GM19193 (cell line): ENCODE data around the gene ABRACL.

ENCODE experiments used
- POLR2A ChIP-seq: IDR thresholded peaks from 4 replicates; pipeline ENCODE4 v1.6.1; 2011; ENCODE audit not compliant: insufficient read depth, insufficient read length; ENCODE audit errors: extremely low read depth

Gene ABRACL

DNA sequence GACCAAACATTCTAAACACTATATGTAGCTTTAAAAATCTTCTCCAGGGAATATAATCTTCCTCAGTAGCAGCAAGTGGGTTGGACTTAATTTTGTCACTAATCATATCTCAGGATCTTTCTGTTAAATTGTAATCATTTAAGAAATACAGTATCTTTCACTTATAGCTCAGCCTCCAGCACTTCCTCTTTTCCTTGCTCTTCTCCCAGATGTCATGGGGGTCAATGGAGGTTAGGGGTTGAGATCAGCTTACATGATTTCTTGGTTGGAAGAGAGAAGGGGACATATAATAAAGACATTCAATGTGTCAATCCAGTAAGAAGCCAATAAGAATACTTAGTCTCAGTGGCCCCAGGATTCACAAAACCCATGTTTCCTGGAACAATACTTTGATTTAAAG lies 24.8 kb upstream of the ABRACL start:
- TF ChIP-seq POLR2A = no peak

DNA sequence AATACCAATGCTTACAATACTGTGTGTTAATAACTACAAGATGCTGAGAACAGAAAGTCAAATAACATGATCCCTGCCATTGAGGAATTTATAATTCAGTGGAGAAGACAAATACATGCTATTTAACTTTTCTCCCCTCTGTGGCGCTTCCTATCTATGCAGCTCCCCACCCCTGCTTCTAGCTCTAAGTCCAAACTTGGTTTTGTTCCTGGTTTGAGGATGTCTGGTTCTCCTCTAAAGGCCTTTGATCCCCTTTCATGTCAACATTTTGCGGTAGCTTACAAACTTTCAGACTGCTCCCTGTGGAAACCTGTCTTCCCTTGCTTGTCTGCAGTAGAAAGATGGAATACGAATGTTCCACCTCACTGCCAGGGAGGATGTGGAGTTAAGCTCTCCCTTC lies 22.1 kb upstream of the ABRACL start:
- TF ChIP-seq POLR2A = no peak

DNA sequence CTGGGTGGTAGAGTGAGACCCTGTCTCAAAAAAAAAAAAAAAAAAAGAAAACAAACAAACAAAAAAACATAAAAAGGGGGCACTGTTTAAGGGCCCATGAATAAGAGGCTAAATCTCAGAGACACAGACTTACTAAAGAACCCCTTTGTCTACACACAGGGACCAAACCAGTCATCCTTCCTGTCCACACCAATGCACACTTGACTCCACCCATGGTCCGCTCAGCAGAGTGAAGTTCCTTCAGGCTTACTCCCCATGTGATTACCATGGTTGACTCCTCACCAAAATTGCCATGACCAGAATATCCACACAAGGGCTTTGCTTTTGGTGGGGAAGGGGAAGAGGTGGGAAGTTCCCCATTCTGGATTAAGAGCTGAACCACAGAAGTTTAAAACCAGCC lies 21.1 kb upstream of the ABRACL start:
- TF ChIP-seq POLR2A = no peak

DNA sequence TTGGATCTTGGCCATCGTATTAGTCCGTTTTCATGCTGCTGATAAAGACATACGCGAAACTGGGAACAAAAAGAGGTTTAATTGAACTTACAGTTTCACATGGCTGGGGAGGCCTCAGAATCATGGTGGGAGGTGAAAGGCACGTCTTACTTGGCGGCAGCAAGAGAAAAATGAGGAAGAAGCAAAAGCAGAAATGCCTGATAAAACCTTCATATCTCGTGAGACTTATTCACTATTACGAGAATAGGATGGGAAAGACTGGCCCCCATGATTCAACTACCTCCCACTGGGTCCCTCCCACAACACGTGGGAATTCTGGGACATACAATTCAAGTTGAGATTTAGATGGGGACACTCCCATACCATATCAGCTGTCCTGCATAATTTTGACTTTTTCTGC lies 20.4 kb upstream of the ABRACL start:
- no peak for TF ChIP-seq POLR2A

DNA sequence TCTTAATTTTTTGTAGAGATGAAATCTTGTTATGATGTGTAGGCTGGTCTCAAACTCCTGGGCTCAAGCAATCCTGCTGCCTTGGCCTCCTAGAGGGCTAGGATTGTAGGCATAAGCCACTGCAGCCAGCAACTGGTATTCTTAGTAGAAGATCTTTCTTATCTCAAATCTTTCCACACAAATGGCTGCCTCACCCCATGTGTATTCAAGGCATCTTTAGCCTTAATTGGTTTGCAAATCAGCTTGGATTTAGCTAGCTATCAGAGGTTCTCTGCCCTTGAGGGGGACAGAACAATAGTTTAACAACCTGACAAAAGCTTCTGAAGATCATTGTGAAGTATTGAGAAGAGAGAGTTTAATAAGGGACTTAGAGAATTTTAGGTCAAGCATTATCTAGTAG lies 17.9 kb upstream of the ABRACL start:
- no peak for TF ChIP-seq POLR2A

DNA sequence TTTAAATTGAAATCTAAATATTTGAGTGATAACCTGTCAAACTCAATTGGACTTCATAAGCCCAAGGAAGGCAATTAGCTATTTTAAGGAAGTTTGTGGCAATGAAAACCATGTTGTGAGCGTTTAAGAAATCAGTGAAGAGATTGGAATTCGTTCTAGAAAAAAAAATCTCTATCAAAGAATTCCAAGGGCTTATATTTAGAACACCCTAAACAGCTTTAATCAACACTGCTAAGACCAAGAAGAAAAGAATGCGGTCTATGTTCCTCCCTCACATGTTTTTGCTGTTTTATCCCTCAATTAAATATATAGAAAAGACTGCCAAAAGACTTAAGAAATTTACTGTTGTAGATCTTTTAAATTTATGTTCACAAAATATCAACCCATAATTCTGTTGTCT lies 16.6 kb upstream of the ABRACL start:
- TF ChIP-seq POLR2A = no peak

DNA sequence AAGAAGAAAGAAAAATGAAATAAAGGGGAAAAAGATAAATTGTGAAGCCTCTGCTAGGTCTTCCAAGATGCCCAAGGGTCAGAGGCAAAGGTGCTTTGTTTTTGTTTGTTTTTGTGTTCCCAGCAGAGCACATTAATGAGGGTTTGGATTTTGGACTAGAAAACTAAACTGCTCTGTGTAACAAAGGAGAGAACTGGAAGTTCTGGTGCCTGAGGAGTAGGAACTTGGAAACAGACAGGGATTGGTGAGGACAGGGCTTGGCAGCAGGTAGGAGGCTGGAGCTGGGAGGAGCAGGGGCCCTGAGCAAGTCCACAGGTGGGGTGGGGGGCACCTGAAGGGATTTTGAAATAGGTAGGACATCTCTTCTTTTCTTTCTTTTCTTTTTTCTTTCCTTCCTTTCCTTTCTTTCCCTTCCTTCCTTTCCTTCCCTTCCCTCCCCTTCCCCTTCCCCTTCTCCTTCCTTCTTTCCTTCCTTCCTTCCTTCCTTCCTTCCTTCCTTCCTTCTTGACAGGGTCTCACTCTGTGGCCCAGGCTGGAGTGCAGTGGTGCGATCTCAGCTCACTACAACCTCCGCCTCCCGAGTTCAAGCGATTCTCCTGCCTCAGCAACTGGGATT lies 15.3 kb upstream of the ABRACL start:
- TF ChIP-seq POLR2A = no peak

DNA sequence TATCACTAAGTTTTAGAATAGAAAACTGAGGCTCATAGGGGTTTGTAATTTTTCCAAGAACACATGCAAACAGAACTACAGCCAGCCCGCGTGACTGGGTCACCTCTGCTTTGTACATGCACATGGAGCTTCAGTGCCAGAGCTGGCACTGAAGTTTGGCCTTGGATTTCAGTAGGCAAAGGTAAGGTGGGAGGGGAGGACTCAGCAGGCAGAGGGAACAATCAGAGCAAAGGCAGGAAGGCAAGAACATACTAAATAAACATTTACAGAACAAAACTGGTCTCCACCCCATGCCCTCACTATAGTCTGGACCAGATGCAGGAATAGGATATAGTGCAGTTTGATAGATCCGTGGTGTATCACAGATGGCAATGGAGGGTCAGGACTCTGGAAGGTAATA lies 13.6 kb upstream of the ABRACL start:
- TF ChIP-seq POLR2A = no peak

DNA sequence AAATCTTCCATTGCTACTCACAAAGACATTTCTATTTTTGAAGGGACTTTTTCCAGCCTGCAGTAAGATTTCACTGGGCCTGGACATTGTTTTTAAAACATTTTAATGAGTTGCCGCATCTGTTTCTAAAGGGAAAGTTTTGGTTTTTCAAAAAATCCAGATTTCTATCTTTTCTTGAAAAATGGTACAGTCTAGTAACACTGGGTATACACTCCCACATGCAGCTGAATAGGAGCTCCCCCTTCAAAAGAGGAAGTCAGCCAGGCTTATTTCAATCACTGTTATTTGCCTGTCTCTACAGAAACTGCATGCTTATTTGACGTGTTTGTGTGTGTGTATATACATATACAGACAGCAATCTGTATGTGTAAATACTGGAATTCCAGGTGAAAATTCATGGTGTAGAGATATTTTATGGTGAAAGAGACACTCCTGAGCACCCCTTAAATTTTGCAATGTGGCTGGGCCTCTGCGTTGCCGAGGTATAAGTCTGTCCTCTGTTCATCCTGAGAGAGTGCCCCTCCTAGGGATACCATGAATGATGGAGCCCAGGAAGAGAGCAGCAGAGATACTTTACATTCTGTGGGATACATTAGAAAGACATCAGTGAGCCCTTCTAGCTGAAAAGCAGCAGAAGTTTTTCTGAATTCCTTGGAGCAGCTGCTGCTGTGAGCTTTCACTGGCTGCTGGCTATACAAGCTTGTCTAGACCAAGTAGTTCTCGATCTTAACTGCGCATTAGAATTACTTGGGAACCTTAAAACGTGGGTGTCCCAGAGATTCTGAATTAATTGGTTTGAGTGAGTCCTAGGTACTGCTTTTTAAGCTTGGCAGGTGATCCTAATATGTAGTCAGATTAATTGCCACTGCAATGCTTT lies 12.0 kb upstream of the ABRACL start:
- no peak for TF ChIP-seq POLR2A

DNA sequence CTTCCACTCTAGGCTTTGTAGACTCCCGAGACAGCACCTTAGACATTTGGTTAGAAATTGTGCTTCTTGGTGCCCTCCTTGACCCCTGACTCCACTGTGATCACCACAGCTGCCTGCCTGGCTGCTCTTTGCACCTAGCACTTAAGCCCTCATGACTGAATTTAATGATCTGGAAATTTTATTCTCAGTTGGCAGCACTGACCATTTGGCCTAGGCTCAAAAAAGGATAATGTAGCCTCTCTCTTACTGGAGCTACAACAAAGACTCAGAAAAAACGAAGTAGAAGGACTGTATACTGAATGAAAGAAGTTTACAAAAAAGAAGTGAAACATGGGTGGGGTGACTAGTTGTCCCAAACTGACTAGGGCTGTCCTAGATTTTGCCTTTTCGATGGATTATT lies 11.3 kb upstream of the ABRACL start:
- no peak for TF ChIP-seq POLR2A

DNA sequence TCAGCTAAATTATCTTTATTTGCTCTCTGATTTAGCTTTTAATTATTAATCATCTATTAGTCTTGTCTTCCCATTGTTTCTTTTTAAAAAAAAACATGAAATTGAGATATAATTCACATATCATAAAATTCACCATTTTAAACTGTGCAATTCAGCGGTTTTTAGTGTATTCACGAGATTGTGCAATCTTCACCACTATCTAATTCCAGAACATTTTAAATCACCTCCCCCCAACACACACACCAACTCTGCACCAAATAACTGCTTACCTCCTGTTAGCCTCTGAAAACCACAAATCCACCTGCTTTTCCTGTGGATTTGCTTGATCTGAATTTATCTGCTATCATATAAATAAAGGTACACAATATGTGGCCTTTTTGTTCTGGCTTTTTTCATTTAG lies 8.8 kb upstream of the ABRACL start:
- no peak for TF ChIP-seq POLR2A

DNA sequence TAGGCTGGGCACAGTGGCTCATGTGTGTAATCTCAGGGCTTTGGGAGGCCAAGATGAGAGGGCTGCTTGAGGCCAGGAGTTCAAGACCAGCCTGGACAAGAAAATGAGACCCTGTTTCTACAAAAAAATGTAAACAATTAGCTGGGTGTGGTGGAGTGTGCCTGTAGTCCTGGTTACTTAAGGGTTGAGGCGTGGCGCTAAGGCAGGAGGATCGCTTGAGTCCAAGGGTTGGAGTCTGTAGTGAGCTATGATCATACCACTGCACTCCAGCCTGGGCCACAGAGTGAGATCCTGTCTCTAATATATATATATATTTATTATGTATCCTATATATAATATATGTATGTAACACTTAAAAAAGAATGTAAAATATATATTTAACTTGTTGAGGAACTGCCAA lies 7.9 kb upstream of the ABRACL start:
- TF ChIP-seq POLR2A = no peak

DNA sequence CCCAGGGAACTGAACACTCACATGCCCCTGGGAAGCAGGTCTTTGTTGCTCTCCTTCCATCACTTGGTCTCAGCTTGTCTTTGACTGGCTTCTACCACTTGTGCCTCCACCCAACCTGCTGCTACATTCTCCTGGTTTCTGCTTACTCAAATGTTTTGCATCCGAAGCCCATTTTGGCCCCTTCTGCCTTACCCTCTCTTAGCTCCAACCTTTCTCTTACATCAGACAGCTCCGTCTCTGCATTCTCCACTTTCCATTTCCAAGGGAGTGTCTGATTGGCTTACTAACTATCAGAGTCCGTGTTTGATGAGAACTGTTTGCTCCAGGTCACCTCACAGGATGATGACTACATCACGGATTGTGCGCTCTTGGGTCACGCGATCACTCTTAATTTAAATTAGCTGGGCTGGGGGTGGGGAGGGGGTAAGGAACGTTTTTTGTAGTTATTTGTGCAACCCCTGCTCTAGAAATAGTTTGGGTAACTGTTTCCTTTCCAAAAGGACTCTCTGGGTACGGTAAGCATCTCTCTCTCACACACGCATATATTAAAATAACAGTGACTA lies 844 bp upstream of the ABRACL start:
- TF ChIP-seq POLR2A = no peak

DNA sequence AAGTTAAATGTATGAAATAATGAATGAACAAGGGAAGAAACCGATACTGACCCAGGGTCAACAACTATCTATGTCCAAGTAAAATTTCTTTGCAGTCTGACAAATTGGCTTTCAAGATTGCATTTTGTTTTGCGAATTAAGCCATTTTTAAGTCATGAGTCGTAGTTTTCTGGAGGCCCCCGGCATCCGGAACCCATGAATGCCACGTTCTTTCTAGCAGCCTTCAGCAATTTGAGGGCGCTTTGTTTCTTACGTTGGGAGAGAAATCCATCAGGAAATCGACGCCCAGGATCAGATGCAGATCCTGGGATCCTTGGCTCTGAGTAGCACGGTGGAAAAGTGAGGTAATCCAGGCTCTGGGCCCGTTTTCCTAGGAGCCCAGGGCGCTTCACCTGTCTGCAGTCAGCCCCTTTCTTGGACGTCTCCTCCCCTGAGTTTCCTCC lies 309 bp upstream of the ABRACL start:
- TF ChIP-seq POLR2A = no peak

DNA sequence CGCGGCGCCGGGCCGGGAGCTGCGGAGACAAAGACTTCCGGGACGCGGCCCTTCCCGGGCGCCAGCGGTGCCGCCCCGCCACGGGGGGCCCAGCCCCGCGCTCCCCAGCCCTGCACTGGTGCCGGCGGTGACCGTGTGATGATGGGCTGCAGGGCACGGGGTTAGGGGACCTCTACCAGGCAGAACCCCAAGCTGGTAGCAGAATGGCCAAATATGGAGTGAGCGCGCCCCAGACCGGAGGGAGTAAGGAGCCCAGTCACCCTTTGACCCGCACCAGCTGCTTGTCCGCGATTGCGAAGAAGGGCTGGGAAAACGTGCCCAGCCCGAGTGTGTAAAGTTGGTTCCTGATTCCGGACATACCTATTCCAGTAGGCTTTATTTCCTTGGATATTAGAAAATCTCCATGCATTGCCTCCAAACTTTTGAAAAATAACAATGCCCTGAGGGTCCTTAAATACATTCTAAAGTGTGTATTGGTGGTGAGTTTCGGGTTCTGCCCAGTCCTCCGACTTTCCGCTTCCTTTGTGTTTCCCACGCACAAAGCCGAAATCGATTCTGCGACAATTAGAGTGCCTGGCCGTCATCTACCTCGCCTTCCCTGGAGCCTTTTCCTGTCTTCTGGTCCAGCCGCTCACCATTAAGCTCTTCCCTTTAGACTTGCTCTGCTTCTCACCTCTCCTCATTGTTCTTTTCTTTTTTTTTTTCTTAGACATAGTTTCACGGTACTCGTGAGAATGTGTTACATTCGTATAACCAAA lies 1.1 kb downstream of the ABRACL start:
- TF ChIP-seq POLR2A = no peak
